Activated CD8-positive, alpha-beta memory T cell treated with anti-CD3 and anti-CD28 coated beads, Interleukin-2, amount 10 ng/mL, durations not matched to agents 7 days and 5 days (primary cell): ENCODE data around the gene FBXL20. TPM values are rescaled to one million over a fixed set of nuclear protein-coding genes. Genes with fewer than 3 reads are reported as not detected.
A peak's percentile ranks its signal among the peaks of the same experiment; 100 is the strongest.
"Not testable (repeated sequence)": the region's sequence is repeated elsewhere in the genome, so short reads cannot be mapped to it uniquely, and the experiment has no call there.

ENCODE experiments used
- ATAC-seq: fragments of 150-1000 bp; cut with Tn5 transposase; one replicate; pipeline ENCODE4 v1.10.0; 2021; ENCODE audit warnings: moderate library complexity
- CTCF ChIA-PET: fragments of 350-600 bp; sonication (Branson Sonifier 250); formaldehyde crosslinking; loops from one replicate; lab custom pipeline; 2021; ENCODE audit warnings: antibody characterized with exemption; lab: Charles Lee
- DNase-seq: peaks from one replicate; pipeline ENCODE4 v3.0.0-alpha.2; 2020
- H3K27ac Mint-ChIP-seq: one replicate; pipeline ENCODE4 v1.8.0; 2021; ENCODE audit warnings: mild to moderate bottlenecking, mixed read lengths
- H3K27me3 Mint-ChIP-seq: one replicate; pipeline ENCODE4 v1.8.0; 2021; ENCODE audit warnings: mixed read lengths
- H3K36me3 Mint-ChIP-seq: one replicate; pipeline ENCODE4 v1.8.0; 2021; ENCODE audit warnings: mild to moderate bottlenecking, mixed read lengths
- H3K4me1 Mint-ChIP-seq: one replicate; pipeline ENCODE4 v1.8.0; 2021; ENCODE audit warnings: mixed read lengths
- H3K4me3 Mint-ChIP-seq: one replicate; pipeline ENCODE4 v1.8.0; 2021; ENCODE audit warnings: mild to moderate bottlenecking, moderate library complexity, mixed read lengths
- H3K9me3 Mint-ChIP-seq: one replicate; pipeline ENCODE4 v1.8.0; 2022; ENCODE audit warnings: low read depth, mixed read lengths
- total RNA-seq, 2 experiments: library from RNA; stranded (reverse); gene quantifications; one replicate each; pipeline ENCODE4 v1.2.3, GENCODE V29; 2021

The FBXL20 gene
- total RNA-seq, 2 experiments from 2014 or later = 12.9 to 14.1 TPM

DNA sequence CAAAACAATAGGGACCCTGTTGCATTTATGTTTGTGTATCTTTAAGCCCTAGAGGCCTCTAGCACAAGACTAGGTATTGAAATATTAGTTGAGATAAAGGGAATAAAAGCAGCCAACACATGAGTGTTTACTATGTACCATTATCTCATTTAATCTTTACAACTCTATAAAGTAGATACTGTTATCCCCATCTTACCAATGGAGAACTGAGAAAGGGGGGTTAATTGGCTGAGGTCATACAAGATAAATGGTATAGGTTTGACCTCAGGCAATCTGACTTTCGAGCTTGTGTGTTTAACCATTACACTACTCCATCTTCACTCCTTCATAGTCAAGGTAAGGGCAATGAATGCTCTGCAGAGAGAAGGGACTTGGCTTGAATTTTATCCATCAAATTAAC is 149.4 kb downstream of the FBXL20 start:
- CTCF ChIA-PET = interaction anchor here (0.9 to 1.9 kb wide), 5 partner anchors 8 to 77 kb away, joined by 3 to 14 read pairs (median 4); no protein-coding TSS in a partner anchor
- H3K27me3 Mint-ChIP-seq = no peaks in the 10 kb centered on the region
- H3K4me1 Mint-ChIP-seq = no peaks in the 10 kb centered on the region
- no peak for ATAC-seq
- no peak overlapping the region for H3K27ac Mint-ChIP-seq
- no peaks in the 10 kb centered on the region for H3K9me3 Mint-ChIP-seq
- H3K4me3 Mint-ChIP-seq = no peak overlapping the region
- peaks cover 4% of the 10 kb centered on the region for H3K36me3 Mint-ChIP-seq
- no peak for DNase-seq

DNA sequence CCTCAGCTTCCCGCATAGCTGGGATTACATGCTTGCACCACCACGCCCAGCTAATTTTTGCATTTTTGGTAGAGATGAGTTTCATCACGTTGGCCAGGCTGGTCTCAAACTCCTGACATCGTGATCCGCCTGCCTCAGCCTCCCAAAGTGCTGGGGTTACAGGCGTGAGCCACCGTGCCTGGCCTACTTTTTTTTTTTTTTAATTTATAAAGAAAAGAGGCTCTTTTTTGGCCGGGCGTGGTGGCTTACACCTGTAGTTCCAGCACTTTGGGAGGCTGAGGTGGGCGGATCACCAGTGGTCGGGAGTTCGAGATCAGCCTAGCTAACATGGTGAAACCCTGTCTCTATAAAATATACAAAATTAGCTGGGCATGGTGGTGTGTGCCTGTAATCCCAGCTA is 151.3 kb downstream of the FBXL20 start:
- not testable (repeated sequence) for DNase-seq, H3K4me1 Mint-ChIP-seq, ATAC-seq, H3K27me3 Mint-ChIP-seq, H3K9me3 Mint-ChIP-seq, H3K4me3 Mint-ChIP-seq, H3K36me3 Mint-ChIP-seq, H3K27ac Mint-ChIP-seq
- CTCF ChIA-PET = interaction anchor here (1.3 to 21.5 kb wide), 4 partner anchors 19 to 85 kb away, joined by 3 to 670 read pairs (median 4); partner anchors contain the start of genes CACNB1 and RPL19

DNA sequence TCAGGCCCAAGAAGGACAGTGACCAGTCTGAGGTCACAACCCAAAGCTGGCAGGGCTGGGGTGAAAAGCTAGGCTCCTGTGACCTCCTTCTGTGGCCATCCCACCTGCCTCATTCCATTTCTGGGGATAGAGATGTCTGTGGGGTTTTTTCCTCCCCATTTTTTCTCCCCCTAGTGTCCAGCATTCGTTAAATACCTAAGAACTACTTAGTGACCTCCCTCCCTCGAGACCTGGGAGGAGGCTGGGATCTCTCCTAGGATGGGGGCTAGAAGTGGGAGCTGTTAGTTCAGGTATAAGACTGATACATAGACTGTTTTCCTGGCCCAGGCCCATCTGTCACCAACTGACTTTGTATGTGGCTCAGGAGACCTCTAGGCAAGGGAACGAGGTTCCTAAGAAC is 155.2 kb downstream of the FBXL20 start:
- no peaks in the 10 kb centered on the region for H3K27me3 Mint-ChIP-seq
- no peak for DNase-seq

DNA sequence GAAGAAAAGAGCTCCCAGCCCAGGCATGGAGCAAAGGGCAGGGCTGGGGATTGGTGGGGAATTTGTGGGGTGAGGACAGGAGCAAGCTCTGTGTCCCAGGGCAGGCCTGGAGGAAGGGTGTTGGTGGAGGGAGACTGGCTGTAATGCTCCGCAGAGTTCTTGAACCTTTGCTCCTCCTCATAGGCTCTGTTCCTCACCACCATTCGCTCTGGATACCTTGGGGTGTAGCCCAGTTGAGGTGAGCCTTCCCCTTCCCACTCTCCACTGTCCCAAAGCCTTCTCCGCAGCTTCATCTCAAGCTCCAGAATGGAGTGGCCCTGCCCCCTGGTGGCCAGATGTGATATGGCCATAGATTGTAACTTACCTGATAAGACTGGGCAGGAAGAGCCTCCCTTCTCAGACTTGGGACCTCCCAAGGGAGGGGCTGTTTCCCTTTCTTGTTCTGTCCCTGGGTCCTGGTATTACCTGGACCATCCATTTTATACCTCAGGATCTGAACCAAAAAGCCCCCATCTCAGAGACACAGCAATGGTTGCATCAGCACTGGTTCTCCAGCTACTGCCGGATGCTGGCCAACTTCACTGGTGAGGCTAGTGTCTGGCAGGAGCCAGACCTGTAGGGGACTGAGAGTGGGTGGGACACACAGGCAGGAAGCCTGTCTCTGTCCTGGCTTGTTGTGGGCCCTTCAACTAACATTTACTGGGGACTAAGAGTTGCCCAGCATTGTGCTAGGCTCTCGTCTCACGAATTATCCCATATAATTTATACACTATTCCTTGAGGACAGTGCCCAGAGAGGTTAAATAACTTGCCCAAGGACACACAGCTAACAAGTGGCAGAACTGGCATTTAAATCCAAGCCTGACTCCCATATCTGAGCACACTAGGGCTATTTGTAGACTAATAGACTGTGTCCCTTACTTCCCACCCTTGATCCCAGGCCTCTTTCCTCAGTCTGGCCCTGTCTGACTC is 156.5 kb downstream of the FBXL20 start:
- H3K9me3 Mint-ChIP-seq = no peaks in the 10 kb centered on the region
- no peaks in the 10 kb centered on the region for H3K36me3 Mint-ChIP-seq
- peaks cover 13% of the 10 kb centered on the region for H3K4me1 Mint-ChIP-seq
- CTCF ChIA-PET = interaction anchor here (0.7 to 21.5 kb wide), 40 partner anchors 8 to 513 kb away, joined by 3 to 670 read pairs (median 4); partner anchors contain the start of genes ARL5C, CACNB1, FBXL20 and RPL19
- H3K27me3 Mint-ChIP-seq = no peaks in the 10 kb centered on the region
- peak; percentile 91 for DNase-seq
- H3K4me3 Mint-ChIP-seq = no peak overlapping the region
- H3K27ac Mint-ChIP-seq = no peak overlapping the region
- peak; percentile 90 for ATAC-seq

More for the DNA sequence above, 155.2 kb downstream of the FBXL20 start:
- CTCF ChIA-PET = interaction anchor here (0.6 to 21.5 kb wide), 11 partner anchors 8 to 263 kb away, joined by 3 to 670 read pairs (median 9); partner anchors contain the start of genes CACNB1 and RPL19
- Mint-ChIP-seq H3K9me3 (no peaks in the 10 kb centered on the region), H3K4me3 (no peak overlapping the region), H3K4me1 (peaks cover 12% of the 10 kb centered on the region), H3K27ac (no peak overlapping the region), H3K36me3 (no peaks in the 10 kb centered on the region)
- no peak for ATAC-seq

DNA sequence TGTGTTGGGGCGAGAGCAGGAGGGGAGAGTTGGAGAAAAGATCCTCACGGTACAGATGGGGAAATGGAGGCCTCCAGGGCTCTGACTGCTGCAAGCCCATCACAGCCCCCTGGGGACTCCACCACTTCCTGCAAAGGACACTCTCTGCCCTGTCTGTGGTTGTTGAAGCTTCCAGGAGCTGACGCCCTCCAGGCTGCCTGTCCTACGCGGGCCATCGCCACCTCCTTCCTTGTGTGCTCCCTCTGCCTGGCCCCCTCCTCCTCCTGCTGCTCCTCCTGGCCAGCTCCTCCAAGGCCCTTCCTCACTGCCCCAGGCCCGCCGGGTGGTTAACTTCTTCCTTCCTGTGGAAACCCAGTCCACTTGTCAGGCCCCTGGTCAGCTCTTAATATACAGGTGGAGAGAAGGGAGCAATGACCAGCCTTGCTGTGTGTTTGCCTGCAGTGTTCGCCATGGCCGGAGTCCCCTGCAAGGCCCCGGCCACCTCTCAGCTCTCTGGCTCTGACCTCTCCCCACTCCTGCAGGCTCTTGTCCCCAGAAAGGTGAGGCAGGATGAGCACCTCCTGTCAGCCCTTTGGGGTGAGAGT is 157.3 kb downstream of the FBXL20 start:
- H3K27me3 Mint-ChIP-seq = peaks cover 4% of the 10 kb centered on the region
- H3K4me1 Mint-ChIP-seq = peaks cover 21% of the 10 kb centered on the region
- no peaks in the 10 kb centered on the region for H3K9me3 Mint-ChIP-seq
- no peak overlapping the region for H3K27ac Mint-ChIP-seq
- CTCF ChIA-PET = interaction anchor here (0.8 to 21.5 kb wide), 36 partner anchors 8 to 493 kb away, joined by 3 to 670 read pairs (median 5); partner anchors contain the start of genes ARL5C, CACNB1, FBXL20 and RPL19
- H3K4me3 Mint-ChIP-seq = no peak overlapping the region
- DNase-seq (no peak), ATAC-seq (peak; percentile 29)
- H3K36me3 Mint-ChIP-seq = no peaks in the 10 kb centered on the region

DNA sequence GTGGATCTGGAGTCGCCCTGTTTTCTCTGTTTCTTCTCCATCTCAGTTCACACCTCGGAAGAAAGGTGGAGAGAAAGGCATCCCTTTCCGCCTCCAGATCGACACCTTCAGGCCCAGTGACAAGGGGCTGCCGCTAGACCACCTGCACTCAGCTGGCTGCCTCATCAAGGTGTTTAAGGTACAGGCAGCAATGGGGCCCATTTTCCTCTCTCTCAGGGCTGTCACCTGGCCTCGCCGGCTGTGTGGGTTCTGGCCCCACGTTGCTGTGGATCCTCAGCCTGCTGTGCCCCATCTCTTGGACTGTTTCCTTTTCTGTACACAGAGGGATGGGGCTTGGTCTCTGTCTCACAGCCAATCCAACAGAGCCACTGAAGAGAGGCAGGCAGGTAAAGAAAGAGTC is 158.3 kb downstream of the FBXL20 start:
- Mint-ChIP-seq H3K4me3 (no peak overlapping the region), H3K36me3 (no peaks in the 10 kb centered on the region), H3K27me3 (peaks cover 4% of the 10 kb centered on the region), H3K27ac (no peak overlapping the region), H3K9me3 (no peaks in the 10 kb centered on the region), H3K4me1 (peaks cover 29% of the 10 kb centered on the region)
- CTCF ChIA-PET = interaction anchor here (0.7 to 21.5 kb wide), 10 partner anchors 7 to 260 kb away, joined by 3 to 670 read pairs (median 21); partner anchors contain the start of genes ARL5C, CACNB1 and RPL19
- DNase-seq (no peak), ATAC-seq (no peak)

DNA sequence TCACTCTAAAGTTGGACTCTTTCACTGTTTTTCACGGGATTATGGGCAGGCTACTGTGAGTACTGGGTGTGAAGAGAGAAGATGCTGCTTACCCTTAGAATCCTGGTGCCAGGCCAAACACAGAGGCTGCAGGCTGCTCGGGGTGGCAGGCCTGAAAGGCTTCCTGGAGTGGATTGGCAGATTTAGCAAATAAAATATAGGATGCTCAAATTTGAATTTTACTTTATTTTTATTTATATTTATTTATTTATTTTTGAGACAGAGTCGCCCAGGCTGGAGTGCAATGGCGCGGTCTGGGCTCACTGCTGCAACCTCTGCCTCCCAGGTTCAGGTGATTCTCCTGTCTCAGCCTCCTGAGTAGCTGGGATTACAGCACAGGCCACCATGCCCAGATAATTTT is 160.8 kb downstream of the FBXL20 start:
- ATAC-seq (no peak), DNase-seq (no peak)
- Mint-ChIP-seq H3K4me3 (no peak overlapping the region), H3K9me3 (no peaks in the 10 kb centered on the region), H3K27ac (no peak overlapping the region), H3K27me3 (peaks cover 4% of the 10 kb centered on the region), H3K36me3 (no peaks in the 10 kb centered on the region), H3K4me1 (peaks cover 30% of the 10 kb centered on the region)
- CTCF ChIA-PET = interaction anchor here (3.4 to 21.5 kb wide), 2 partner anchors 31 to 87 kb away, joined by 14 to 670 read pairs; partner anchors contain the start of genes CACNB1 and RPL19

DNA sequence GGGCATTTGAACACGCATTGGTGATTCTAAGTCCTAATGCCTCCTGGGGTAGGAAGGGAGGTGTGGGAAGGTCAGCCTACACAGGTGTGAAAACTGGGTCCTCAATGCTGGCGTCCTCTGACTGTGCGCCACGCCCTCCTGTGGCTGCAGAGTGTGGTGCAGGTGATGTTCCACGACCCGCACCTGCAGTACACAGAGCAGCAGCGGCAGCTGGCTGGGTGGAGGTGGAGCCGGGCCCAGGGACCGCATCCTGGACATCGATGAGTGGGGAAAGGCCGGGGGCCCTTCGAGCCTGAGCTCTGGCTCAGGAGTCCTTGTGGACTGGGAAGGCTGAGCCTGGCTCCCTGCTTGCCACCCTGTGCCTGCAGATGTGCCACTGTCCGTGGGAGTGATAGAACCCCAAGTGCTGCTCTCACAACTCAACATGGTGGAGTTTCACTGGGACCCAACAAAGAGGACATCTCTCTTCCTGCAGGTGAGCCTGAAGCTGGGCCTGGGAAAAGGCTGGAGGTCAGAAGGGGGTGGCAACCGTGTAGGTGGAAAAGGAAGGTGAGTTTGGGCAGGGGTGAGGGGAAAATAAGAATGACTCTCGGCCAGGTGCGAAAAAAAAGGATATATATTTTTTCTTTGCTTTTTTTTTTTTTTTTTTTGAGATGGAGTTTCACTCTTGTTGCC is 161.6 kb downstream of the FBXL20 start:
- Mint-ChIP-seq H3K4me1 (peaks cover 31% of the 10 kb centered on the region), H3K27me3 (peaks cover 4% of the 10 kb centered on the region), H3K27ac (no peak overlapping the region), H3K36me3 (no peaks in the 10 kb centered on the region), H3K9me3 (no peaks in the 10 kb centered on the region), H3K4me3 (no peak overlapping the region)
- peak; percentile 60 for ATAC-seq
- peak; percentile 78 for DNase-seq
- CTCF ChIA-PET = interaction anchor here (1.1 to 21.5 kb wide), 7 partner anchors 9 to 256 kb away, joined by 3 to 670 read pairs (median 12); partner anchors contain the start of genes CACNB1, PLXDC1 and RPL19

DNA sequence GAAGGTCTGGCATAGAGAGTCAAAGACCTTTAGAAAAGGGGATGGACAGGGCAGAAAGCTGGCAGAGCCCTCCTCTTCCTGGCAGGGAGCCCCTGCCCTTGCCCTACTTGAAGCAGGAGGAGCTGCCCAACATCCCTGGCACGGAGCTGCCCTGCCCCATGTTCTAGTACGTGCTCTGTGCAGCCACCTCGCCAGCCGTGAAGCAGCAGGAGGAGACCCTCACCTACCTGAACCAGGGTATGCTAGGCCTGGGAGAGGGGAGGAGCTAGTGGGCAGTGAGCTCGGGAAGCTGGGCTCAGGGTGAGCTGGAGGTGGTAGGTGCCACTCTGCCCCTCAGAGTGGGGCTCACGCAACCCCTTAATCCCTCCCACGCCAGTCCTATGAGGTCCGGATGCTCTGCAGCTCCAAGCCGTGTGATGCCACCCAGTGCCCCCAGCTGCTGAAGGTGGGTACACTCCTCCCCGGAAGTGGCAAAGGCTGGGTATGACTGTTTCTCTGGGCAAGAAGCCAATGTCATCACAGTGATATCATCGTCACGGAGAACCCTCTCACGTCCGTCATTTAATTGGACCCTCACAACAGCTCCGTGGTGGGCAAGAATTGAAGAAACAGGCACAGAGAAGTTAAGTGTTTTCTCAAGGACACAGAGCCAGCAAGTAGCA is 163.0 kb downstream of the FBXL20 start:
- Mint-ChIP-seq H3K27me3 (peaks cover 4% of the 10 kb centered on the region), H3K36me3 (no peaks in the 10 kb centered on the region), H3K27ac (peak overlapping the region; percentile 67), H3K4me1 (peaks cover 20% of the 10 kb centered on the region), H3K9me3 (no peaks in the 10 kb centered on the region), H3K4me3 (peak overlapping the region; percentile 13)
- ATAC-seq (peak; percentile 58), DNase-seq (peak; percentile 82)
- CTCF ChIA-PET = interaction anchor here (0.5 to 21.5 kb wide), 16 partner anchors 8 to 680 kb away, joined by 3 to 670 read pairs (median 4); partner anchors contain the start of genes CACNB1 and RPL19

DNA sequence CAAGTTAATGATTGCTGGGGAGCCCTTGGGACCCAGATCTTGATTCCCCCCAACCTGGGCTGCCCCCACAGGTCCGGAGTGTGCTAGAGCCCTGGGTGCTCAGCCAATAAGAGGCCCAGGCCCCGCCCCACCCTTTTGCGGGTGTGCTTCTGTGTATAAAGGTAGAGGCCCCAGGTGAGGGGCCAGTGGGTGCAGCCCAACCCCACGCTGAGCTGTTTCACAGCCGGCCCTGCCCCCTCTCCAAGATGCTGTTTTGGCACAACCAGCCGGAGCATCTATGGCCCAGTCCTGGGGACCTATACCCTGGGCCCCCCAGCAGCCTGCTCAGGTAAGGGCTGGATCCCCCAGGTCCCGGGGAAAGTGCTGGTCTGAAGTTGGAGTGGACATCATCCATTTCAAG is 163.8 kb downstream of the FBXL20 start:
- Mint-ChIP-seq H3K36me3 (no peaks in the 10 kb centered on the region), H3K9me3 (no peaks in the 10 kb centered on the region), H3K4me3 (no peak overlapping the region), H3K27ac (no peak overlapping the region), H3K4me1 (peaks cover 20% of the 10 kb centered on the region), H3K27me3 (peaks cover 4% of the 10 kb centered on the region)
- no peak for ATAC-seq
- no peak for DNase-seq
- CTCF ChIA-PET = interaction anchor here (1.1 to 21.5 kb wide), 12 partner anchors 7 to 274 kb away, joined by 3 to 670 read pairs (median 10); partner anchors contain the start of genes ARL5C, CACNB1 and RPL19

DNA sequence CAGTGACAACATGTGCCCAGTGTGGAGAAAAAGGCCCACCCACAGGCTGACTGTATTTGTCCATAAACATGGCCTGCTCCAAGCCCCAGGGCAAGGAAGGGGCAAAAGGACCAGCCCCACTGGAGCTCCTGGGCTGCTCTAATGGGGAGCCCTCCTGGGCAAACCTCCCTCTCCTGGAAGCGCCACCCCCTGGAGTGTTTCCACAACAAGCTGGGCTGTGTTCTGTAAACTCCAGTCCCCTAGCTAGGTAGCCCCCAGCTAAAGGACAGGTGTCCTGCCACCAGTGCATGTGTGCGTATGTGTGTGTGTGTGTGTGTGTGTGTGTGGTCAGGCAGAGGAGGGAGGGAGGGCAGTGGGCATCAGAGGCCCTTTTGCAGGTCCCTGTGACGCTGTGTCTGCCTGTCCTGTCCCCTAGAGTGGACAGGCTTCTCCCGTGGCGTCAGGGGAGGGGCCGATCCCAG is 164.4 kb downstream of the FBXL20 start:
- no peak overlapping the region for H3K4me3 Mint-ChIP-seq
- no peak overlapping the region for H3K27ac Mint-ChIP-seq
- H3K36me3 Mint-ChIP-seq = no peaks in the 10 kb centered on the region
- peaks cover 20% of the 10 kb centered on the region for H3K4me1 Mint-ChIP-seq
- no peak for ATAC-seq
- H3K9me3 Mint-ChIP-seq = no peaks in the 10 kb centered on the region
- CTCF ChIA-PET = interaction anchor here (1.7 to 21.5 kb wide), 5 partner anchors 8 to 274 kb away, joined by 3 to 670 read pairs (median 15); partner anchors contain the start of genes ARL5C, CACNB1 and RPL19
- DNase-seq = no peak
- peaks cover 7% of the 10 kb centered on the region for H3K27me3 Mint-ChIP-seq
